UCSD-AML1 (cell line): ENCODE data around the gene SYT8.

Experiments
- DNase-seq: peaks from one replicate; lab custom pipeline; 2025; ENCODE audit not compliant: unreplicated experiment; lab: John Stamatoyannopoulos, UW

The SYT8 gene

GRCh38 chr11:1857064-1857463 lies 22.3 kb downstream of the SYT8 start:
- no peak for DNase-seq

GRCh38 chr11:1858154-1858553 lies 23.4 kb downstream of the SYT8 start:
- no peak for DNase-seq

- DNase-seq, result no peak
These were observed 23.8 kb downstream of the SYT8 start for GRCh38 chr11:1858576-1858975.

- no peak for DNase-seq
These were observed 24.2 kb downstream of the SYT8 start for GRCh38 chr11:1859004-1859403.

- DNase-seq, result no peak
These were observed 25.3 kb downstream of the SYT8 start for GRCh38 chr11:1860108-1860507.

- no peak for DNase-seq
These were observed 26.9 kb downstream of the SYT8 start for GRCh38 chr11:1861435-1862411.

GRCh38 chr11:1862588-1863351 lies 28.0 kb downstream of the SYT8 start:
- DNase-seq, result no peak

- peak; percentile 64 for DNase-seq
These were observed 28.8 kb downstream of the SYT8 start for GRCh38 chr11:1863352-1864216.

- DNase-seq, result no peak
These were observed 29.4 kb downstream of the SYT8 start for GRCh38 chr11:1864231-1864630.

- DNase-seq, result no peak
These were observed 30.3 kb downstream of the SYT8 start for GRCh38 chr11:1864831-1865665.

- DNase-seq, result no peak
These were observed 31.4 kb downstream of the SYT8 start for GRCh38 chr11:1866226-1866625.

GRCh38 chr11:1866776-1867175 lies 32.0 kb downstream of the SYT8 start:
- no peak for DNase-seq

GRCh38 chr11:1867381-1867780 lies 32.6 kb downstream of the SYT8 start:
- no peak for DNase-seq

GRCh38 chr11:1868056-1868635 lies 33.4 kb downstream of the SYT8 start:
- DNase-seq, result no peak

GRCh38 chr11:1868636-1869291 lies 34.0 kb downstream of the SYT8 start:
- DNase-seq, result no peak

- no peak for DNase-seq
These were observed 34.9 kb downstream of the SYT8 start for GRCh38 chr11:1869427-1870325.

GRCh38 chr11:1870326-1870696 lies 35.5 kb downstream of the SYT8 start:
- DNase-seq, result no peak

GRCh38 chr11:1870721-1871466 lies 36.1 kb downstream of the SYT8 start:
- DNase-seq, result no peak
